GM12864 (cell line): ENCODE data around the gene TWIST2.

ENCODE experiments used
- DNase-seq: peaks from one replicate; pipeline ENCODE4 v3.0.0-alpha.2; 2011; ENCODE audit warnings: low read depth
- H3K4me3 ChIP-seq: 2 replicates; pipeline ENCODE4 v1.5.1; 2011; ENCODE audit warnings: mild to moderate bottlenecking, low read depth, low read length, control low read depth
- CTCF ChIP-seq: IDR thresholded peaks from 2 replicates; pipeline ENCODE4 v1.5.1; 2011; ENCODE audit warnings: low read depth, mild to moderate bottlenecking, moderate library complexity, low read length, control low read depth, inconsistent platforms; ENCODE audit errors: missing control alignments

Gene TWIST2

GRCh38 chr2:238845583-238846377, 2.1 kb upstream of the TWIST2 start:
- no peak overlapping the region for H3K4me3 ChIP-seq
- TF ChIP-seq CTCF, result no peak

GRCh38 chr2:238846378-238846627, 1.6 kb upstream of the TWIST2 start:
- TF ChIP-seq CTCF, result no peak
- DNase-seq, result no peak
- H3K4me3 ChIP-seq, result no peak overlapping the region

More at GRCh38 chr2:238845583-238846377, 2.1 kb upstream of the TWIST2 start:
- DNase-seq, result no peak

- H3K4me3 ChIP-seq, result no peak overlapping the region
- TF ChIP-seq CTCF, result no peak
- no peak for DNase-seq
These were observed 1.1 kb upstream of the TWIST2 start for GRCh38 chr2:238846628-238847418.

- H3K4me3 ChIP-seq, result no peak overlapping the region
- no peak for DNase-seq
- TF ChIP-seq CTCF, result no peak
These were observed 475 bp upstream of the TWIST2 start for GRCh38 chr2:238847419-238847801.

GRCh38 chr2:238848691-238848975, 748 bp downstream of the TWIST2 start:
- TF ChIP-seq CTCF, result no peak
- DNase-seq, result no peak
- H3K4me3 ChIP-seq, result no peak overlapping the region

- no peak overlapping the region for H3K4me3 ChIP-seq
- DNase-seq, result no peak
These were observed 1.3 kb downstream of the TWIST2 start for GRCh38 chr2:238848976-238849853.

More at GRCh38 chr2:238848976-238849853, 1.3 kb downstream of the TWIST2 start:
- TF ChIP-seq CTCF, result no peak
